Stimulated activated CD4-positive, alpha-beta T cell treated with anti-CD3 and anti-CD28 coated beads, Interleukin-12 subunit alpha, Interleukin-12 subunit beta, amount 100 ng/mL, for 4 hours (primary cell): ENCODE measurements around the gene MIF4GD.

Experiments
- DNase-seq: peaks from one replicate; pipeline ENCODE4 v3.0.0-alpha.2; 2020

MIF4GD gene

GRCh38 chr17:75231071-75231470 is 40.0 kb downstream of the MIF4GD start:
- DNase-seq: no peak

DNA sequence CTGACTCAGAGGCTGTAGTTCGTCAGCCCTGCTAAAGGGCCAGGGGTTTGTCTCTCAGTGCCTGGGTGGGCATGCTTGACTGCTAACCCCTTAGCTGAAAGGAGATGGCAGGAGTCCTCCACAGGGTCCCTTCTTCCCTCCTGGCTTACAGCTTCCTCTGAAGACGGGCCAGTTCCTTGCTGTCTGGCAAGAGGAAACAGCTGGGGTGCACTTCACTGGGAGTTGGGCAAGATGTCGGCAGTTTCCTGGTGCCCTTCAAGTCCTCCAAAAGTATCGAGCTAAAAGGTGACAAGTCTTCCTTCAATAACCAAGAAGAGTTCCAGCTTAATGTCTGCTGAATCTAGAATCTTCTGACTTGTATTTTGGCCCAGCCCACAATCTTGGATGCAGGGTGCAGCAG is 42.2 kb downstream of the MIF4GD start:
- DNase-seq: no peak

DNA sequence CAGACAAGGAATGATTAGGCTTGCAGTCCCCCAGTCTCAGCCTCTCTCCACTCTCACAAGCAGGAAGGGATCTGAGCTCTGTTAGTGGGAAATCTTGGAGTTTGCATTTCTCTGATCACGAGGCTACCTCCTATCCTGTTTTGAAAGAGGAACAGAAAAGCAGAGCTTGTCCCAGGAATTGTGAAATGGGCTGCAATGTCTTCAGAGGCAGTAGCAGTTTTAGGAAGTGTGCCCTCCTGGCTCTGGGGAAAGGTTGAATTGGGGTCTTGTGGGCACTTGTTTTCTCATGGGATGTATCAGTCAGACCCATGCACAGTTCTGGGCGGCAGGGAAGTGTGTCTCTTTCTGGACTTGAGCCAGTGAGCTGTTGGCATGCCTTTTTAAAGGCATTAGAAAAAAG is 42.7 kb downstream of the MIF4GD start:
- DNase-seq: no peak

DNA sequence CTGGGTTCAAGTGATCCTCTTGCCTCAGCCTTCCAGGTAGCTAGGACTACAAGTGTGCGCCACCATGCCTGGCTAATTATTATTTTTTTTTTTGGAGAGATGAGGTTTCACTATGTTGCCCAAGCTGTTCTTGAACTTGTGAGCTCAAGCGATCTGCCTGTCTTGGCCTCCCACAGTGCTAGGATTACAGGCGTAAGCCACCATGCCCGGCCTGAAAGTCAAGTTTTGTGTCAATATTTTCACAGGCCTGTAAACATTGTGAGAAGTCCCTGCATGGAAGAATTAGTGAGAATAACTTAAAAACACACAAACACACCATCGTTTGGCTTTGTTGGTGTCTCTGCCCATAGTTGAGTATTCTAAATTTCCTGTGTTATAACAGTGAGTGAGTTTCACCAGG is 43.3 kb downstream of the MIF4GD start:
- no peak for DNase-seq

DNA sequence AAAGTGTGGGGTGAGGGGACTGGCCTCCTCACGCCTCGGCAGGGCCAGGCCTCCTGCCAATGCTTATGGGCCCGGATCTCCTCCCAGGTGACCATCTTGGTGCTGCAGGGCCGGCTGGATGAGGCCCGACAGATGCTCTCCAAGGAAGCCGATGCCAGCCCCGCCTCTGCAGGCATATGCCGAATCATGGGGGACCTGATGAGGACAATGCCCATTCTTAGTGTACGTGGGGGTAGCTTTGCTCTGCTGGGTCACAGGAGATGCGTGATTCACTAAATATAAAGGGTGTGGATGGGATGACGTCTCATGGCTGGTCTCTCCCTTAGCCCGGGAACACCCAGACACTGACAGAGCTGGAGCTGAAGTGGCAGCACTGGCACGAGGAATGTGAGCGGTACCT is 46.0 kb downstream of the MIF4GD start:
- no peak for DNase-seq

GRCh38 chr17:75219815-75220214 is 51.2 kb downstream of the MIF4GD start:
- DNase-seq: no peak

GRCh38 chr17:75218131-75218530 is 52.9 kb downstream of the MIF4GD start:
- no peak for DNase-seq
